ES-I3 (cell line): ENCODE data around the gene LIPC.

Source experiments
- H3K36me3 ChIP-seq: 2 replicates; pipeline ENCODE4 v1.6.1; 2013; ENCODE audit warnings: mild to moderate bottlenecking, low read length, control low read depth, moderate library complexity; ENCODE audit not compliant: insufficient read depth
- H3K4me1 ChIP-seq: 2 replicates; pipeline ENCODE4 v1.6.1; 2013; ENCODE audit warnings: mild to moderate bottlenecking, control low read depth, low read length; ENCODE audit not compliant: insufficient read depth
- H3K9ac ChIP-seq: 2 replicates; pipeline ENCODE4 v1.6.1; 2013; ENCODE audit warnings: low read depth, mild to moderate bottlenecking, low read length, moderate library complexity
- H3K9me3 ChIP-seq: 2 replicates; pipeline ENCODE4 v1.6.1; 2013; ENCODE audit warnings: mild to moderate bottlenecking, low read length, moderate library complexity; ENCODE audit not compliant: control insufficient read depth, insufficient read depth

LIPC gene

DNA sequence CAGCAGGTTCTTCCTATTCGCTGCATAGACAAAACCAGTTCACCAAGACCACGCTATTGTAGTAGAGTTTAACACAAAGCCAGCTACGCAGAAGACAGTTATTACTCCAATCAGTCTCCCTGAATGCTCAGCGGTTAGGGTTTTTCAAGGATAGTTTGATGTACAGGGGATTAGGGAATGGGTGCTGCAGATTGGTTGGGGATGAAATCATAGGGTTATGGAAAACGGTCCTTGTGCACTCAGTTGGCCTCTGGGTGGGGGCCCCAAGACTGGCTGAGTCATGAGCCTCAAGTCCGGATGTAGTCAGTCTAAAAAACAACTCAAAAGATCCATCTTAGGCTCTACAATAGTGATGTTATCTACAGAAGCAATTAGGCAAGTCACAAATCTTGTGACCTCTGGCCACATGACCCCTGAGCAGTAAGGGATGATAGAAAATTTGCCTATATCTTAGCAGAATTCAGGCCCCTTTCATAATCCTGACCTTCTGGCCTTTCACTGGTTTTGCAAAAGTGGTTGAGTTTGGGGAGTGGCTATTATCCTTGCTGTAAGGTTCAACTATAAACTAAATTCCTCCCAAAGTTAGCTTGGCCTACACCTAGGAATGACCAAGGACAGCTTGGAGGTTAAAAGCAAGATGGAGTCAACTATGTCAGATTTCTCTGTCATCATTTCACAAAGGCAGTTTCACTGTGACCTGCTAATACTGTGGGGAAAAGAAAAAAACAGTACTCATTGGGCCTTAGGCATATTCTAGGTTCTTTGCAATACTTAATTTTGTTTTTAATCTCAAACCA, 57.7 kb downstream of the LIPC start:
- Histone ChIP-seq H3K9ac (no peak overlapping the region), H3K4me1 (no peaks in the 10 kb centered on the region), H3K9me3 (peaks cover 3% of the 10 kb centered on the region; the same call in 1 of the 2 replicates), H3K36me3 (no peaks in the 10 kb centered on the region)

- Histone ChIP-seq H3K9me3 (peaks cover 3% of the 10 kb centered on the region; the same call in 1 of the 2 replicates), H3K4me1 (no peaks in the 10 kb centered on the region), H3K36me3 (no peaks in the 10 kb centered on the region), H3K9ac (no peak overlapping the region)
Measured at GRCh38 chr15:58490086-58490887, 58.5 kb downstream of the LIPC start.

DNA sequence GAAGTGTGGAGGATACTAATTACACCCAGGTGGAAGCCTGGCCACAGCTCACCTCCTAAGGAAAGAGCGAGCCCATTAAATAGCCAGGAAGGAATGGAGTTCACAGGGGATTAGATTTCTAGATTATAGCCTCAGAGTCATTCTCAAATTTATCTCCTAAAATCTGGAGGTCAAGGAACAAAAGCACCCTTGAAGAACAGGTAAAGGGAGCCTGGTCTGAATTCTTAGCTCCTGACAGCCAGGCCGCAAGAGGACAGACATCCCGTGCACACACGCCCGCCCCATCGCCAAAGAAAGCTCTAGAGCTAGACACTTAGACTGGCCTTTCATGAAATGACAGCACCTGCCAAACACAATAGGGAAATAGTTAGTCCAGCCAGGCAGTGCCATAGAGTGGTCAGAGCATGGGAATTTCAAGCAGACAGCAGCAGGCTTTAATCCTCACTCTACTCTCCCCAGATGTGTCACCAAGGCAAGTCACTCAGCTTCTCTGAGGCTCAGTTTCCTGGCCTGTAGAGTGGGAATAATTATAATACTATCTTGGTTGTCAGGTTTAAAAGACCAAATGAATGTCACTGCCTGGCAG, 59.2 kb downstream of the LIPC start:
- Histone ChIP-seq H3K36me3 (no peaks in the 10 kb centered on the region), H3K9me3 (peaks cover 3% of the 10 kb centered on the region; the same call in 1 of the 2 replicates), H3K4me1 (no peaks in the 10 kb centered on the region), H3K9ac (no peak overlapping the region)

- H3K4me1 ChIP-seq, result no peaks in the 10 kb centered on the region
- H3K36me3 ChIP-seq, result no peaks in the 10 kb centered on the region
- H3K9ac ChIP-seq, result no peak overlapping the region
- H3K9me3 ChIP-seq, result peaks cover 3% of the 10 kb centered on the region; the same call in 1 of the 2 replicates
Measured at GRCh38 chr15:58491499-58492202, 59.9 kb downstream of the LIPC start.

DNA sequence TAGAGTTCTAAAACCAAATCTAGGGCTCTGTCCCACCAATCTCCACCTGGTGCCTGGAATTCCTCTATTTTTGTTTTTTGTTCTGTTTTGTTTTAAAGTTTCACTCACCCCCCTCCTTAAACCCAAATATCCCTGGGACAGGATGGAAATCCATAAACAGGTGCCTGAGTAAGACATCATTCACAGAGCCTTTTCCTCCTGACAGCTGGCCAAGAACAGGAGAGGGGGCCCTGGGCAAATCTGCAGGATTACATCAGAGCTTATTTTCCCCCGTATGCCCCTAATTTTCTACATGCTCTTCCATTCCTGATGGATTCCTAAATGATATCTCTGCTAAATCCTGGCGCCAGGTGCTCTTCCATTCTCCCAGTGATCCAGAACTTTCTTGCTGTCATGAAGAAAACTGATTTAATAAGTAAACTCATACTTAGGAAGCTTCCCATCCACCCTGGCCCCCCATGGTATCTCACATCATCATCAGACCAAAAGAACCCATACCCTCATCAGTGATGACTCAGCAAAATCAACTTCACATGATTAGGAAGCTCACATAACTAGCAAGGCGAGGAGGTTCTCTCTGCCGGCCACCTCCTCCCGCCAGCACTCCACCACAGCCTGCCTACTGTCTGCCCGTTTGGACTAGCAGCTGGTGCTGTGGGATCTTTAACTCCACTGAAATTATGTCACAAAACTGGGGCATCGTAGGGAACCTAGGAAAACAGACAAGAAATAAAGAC, 61.0 kb downstream of the LIPC start:
- Histone ChIP-seq H3K4me1 (no peaks in the 10 kb centered on the region), H3K36me3 (no peaks in the 10 kb centered on the region), H3K9me3 (peaks cover 3% of the 10 kb centered on the region; the same call in 1 of the 2 replicates), H3K9ac (no peak overlapping the region)

GRCh38 chr15:58494567-58494966, 62.8 kb downstream of the LIPC start:
- H3K4me1 ChIP-seq, result no peaks in the 10 kb centered on the region
- no peaks in the 10 kb centered on the region for H3K9me3 ChIP-seq
- no peaks in the 10 kb centered on the region for H3K36me3 ChIP-seq
- no peak overlapping the region for H3K9ac ChIP-seq

- no peak overlapping the region for H3K9ac ChIP-seq
- no peaks in the 10 kb centered on the region for H3K36me3 ChIP-seq
- H3K4me1 ChIP-seq, result no peaks in the 10 kb centered on the region
- H3K9me3 ChIP-seq, result no peaks in the 10 kb centered on the region
Measured at GRCh38 chr15:58495891-58496408, 64.2 kb downstream of the LIPC start.

DNA sequence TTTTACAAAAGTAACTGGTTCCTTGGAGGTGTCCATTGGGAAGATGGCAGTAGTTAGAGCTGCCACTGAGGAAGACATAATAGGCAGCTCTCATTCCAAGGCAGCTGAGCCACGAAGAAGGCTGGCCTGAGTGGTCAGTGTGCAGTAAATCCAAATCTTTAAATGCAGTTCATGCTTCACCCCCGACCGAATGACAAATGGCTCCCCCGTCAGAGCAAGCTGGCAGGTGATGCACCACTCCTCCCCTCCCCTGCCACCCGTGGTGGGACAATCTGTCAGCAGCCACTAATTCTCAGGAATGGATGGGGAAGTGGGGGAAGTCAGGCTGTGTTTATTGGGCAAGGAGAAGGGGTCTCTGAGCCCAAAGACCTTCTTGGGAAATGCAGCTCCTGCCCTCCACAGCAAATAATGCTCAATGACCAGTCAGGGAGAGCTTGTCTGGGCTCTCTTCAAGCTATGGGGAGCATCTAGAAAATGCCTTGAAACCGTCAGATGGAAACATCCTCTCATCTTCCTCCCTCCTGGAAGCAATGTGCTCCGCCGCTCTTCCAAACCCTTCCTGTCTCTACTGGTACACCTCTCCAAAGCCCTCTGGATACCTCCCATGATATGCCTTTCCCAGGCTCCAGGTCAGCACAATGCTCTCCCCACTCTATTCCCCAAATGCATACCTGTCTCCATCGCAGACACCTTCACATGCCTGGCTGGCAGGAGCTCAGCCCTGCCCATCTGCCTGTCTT, 65.4 kb downstream of the LIPC start:
- Histone ChIP-seq H3K9me3 (no peaks in the 10 kb centered on the region), H3K4me1 (no peaks in the 10 kb centered on the region), H3K36me3 (no peaks in the 10 kb centered on the region), H3K9ac (no peak overlapping the region)

DNA sequence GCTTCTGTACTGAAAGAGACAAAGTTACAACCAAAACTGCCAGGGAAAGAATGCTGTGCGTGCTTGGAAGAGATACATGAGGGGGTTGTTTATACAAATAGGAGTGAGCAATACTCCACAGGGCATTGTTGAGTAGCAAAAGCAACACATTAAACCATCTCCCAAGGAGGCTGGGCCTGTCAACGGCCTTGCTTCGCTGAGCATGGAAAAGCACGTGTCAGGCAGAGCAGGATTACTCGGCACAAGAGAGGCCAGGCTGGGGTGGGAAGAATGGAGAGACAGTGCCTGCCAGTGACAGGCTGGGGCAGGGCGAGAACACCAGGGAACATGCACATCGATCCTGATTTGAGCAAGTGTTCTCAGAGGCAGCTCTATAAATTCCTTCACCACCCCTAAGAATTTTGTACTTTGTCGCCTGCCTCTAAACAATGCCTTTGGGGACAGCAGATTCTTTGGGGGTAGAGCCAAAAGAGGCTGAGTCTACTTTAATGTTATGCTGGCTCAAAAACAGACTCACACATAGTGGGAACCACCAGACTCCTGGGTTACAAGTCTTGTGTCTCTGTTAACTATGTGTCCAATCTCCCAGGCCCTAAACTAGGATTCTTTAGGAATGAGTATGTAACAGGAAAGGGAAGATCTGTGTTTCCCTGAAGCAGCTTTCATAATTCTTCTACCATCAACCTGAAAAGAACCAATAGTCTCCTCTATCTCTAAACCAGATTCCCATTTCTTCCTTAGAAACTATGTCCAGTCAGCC, 67.2 kb downstream of the LIPC start:
- no peaks in the 10 kb centered on the region for H3K9me3 ChIP-seq
- no peak overlapping the region for H3K9ac ChIP-seq
- no peaks in the 10 kb centered on the region for H3K36me3 ChIP-seq
- no peaks in the 10 kb centered on the region for H3K4me1 ChIP-seq

GRCh38 chr15:58501006-58501405, 69.2 kb downstream of the LIPC start:
- H3K9ac ChIP-seq, result no peak overlapping the region
- H3K4me1 ChIP-seq, result no peaks in the 10 kb centered on the region
- H3K9me3 ChIP-seq, result no peaks in the 10 kb centered on the region
- no peaks in the 10 kb centered on the region for H3K36me3 ChIP-seq

DNA sequence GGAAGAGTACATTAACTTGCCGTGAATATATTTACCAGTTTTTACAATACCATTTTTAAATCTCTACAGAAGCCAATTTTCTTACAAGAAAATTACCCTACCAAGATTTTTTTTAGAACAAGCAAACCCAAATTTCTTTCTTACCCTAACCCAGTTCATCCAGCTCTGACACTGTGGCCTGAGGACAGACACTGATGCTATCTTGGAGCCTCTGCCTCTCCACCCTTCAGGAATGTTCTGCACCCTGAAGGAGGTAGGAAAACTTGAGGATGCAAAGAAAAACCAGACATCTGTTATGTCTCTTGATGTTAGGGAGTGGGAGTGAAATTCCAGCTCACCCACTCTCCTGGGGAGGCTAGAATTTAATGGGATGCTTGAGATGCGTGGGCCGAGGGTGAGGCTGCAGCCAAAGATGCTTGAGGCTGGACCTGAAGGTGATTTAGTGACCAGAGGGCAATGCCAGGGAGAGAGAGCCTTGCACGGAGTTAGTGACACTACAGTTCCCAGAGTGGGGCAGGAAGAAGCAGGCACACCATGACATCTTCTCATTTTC, 69.9 kb downstream of the LIPC start:
- no peaks in the 10 kb centered on the region for H3K36me3 ChIP-seq
- no peaks in the 10 kb centered on the region for H3K4me1 ChIP-seq
- H3K9me3 ChIP-seq, result no peaks in the 10 kb centered on the region
- no peak overlapping the region for H3K9ac ChIP-seq
